Activated T-helper 17 cell treated with anti-CD3 and anti-CD28 coated beads, Interleukin-2, amount 50 U/mL, for 72 hours (primary cell): ENCODE results near the gene KRT80. TPM values are rescaled to one million over a fixed set of nuclear protein-coding genes. Genes with fewer than 3 reads are reported as not detected.
"Not testable (repeated sequence)": the region's sequence is repeated elsewhere in the genome, so short reads cannot be mapped to it uniquely, and the experiment has no call there.

Experiments used
- ATAC-seq: fragments of 150-1000 bp; cut with Tn5 transposase; replicated peaks from 2 replicates; pipeline ENCODE4 v1.10.0; 2021; ENCODE audit warnings: mild to moderate bottlenecking, moderate library complexity
- H3K27ac Mint-ChIP-seq: one replicate; pipeline ENCODE4 v1.8.0; 2022; ENCODE audit warnings: mixed read lengths
- H3K27me3 Mint-ChIP-seq: one replicate; pipeline ENCODE4 v1.8.0; 2022; ENCODE audit warnings: mixed read lengths
- H3K36me3 Mint-ChIP-seq: one replicate; pipeline ENCODE4 v1.8.0; 2022; ENCODE audit warnings: low read depth, mild to moderate bottlenecking, mixed read lengths
- H3K4me1 Mint-ChIP-seq: one replicate; pipeline ENCODE4 v1.8.0; 2022; ENCODE audit warnings: mixed read lengths
- H3K4me3 Mint-ChIP-seq: one replicate; pipeline ENCODE4 v1.8.0; 2022; ENCODE audit warnings: mild to moderate bottlenecking, mixed read lengths
- H3K9me3 Mint-ChIP-seq: one replicate; pipeline ENCODE4 v1.8.0; 2022; ENCODE audit warnings: mixed read lengths
- total RNA-seq, 2 donors: library from RNA; stranded (reverse); gene quantifications; one replicate each; pipeline ENCODE4 v1.2.3, GENCODE V29; 2022

Gene KRT80
- not detected for total RNA-seq

DNA sequence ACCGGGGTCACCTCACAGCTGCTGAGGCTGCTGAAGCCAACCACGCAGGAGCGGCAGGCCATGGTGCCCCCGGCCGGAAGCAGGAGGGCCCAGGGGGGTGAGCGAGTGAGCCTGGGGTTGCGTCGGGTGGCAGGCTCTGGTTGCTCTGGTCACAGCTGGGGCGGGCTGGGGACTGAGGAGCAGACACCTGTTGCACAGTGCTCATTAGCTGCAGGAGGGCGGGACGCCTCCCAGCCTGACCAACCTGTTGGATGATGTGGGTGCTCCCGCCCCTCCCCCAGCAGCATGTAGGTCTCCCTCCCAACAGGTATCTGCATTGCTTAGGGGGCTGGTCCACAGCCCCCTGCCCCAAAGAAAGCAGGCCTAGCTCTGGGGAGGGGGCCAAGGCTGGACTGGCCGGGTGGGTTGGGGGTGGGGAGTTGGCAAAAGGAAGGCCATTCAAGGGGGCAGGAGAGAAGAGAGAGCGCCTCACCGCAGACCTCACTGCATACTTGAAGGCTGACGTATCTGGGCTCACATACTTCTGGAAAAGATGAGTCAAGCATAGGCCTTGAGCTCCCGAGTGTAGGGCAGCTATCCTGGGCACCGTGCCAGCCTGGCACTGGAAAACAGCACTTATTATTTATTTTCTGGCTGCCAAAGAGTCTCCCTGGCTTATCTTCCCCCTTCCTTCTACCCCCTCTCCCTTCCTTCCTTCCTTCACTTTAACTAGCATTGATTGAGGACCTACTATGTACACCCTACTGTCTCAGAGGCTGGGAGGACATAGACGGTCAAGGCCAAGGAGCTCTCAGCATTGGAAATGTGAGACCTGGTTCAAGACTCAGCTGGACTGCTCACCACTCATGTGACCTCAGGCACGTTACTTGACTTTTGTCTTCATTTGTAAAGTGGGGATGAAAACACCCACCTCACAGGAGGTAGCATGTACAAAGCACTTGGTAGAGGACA is at the start of gene KRT80:
Gene KRT80, minus strand, starts transcription at position 174 of the 951 bp plus-strand sequence. Its CDS starts 112 bp downstream, at position 62.
- Mint-ChIP-seq H3K27me3 (peaks cover 4% of the 10 kb centered on the region), H3K36me3 (no peaks in the 10 kb centered on the region), H3K4me3 (no peak within 1 kb of the TSS), H3K9me3 (no peaks in the 10 kb centered on the region), H3K4me1 (peaks cover 17% of the 10 kb centered on the region), H3K27ac (peak within 1 kb of the TSS; percentile 42)
- peak; percentile 84 for ATAC-seq

DNA sequence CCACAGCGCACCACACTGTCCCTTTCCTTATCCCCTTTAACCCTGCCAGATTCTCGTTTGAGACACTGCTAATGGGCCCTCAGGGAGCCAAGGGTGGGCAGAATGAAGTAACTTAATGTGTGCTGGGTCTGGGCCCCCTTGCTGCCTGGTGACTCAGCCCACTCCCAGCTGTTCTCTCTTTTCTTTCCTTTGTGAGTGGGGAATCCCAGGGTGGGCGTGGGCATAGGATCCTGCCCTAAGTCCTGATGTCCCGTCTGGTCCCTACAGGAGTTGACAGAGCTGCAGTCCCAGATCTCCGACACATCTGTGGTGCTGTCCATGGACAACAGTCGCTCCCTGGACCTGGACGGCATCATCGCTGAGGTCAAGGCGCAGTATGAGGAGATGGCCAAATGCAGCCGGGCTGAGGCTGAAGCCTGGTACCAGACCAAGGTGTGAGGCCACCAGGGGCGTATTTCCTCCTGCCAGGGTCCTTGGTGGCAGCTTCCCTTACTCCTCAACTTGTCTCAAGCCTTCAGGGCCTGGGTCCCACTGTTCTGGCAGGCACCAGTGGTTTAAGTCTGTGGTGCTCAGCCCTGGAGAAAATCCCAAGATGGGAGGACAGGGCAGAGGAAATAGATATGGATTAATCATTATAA is 49.5 kb upstream of the KRT80 start:
- no peaks in the 10 kb centered on the region for H3K27me3 Mint-ChIP-seq
- H3K4me3 Mint-ChIP-seq, result no peak overlapping the region
- peaks cover 15% of the 10 kb centered on the region for H3K4me1 Mint-ChIP-seq
- no peak for ATAC-seq
- H3K36me3 Mint-ChIP-seq, result no peaks in the 10 kb centered on the region
- H3K9me3 Mint-ChIP-seq, result no peaks in the 10 kb centered on the region
- no peak overlapping the region for H3K27ac Mint-ChIP-seq

- H3K36me3 Mint-ChIP-seq, H3K27ac Mint-ChIP-seq, H3K4me3 Mint-ChIP-seq, ATAC-seq, H3K9me3 Mint-ChIP-seq, H3K27me3 Mint-ChIP-seq: not testable (repeated sequence)
- H3K4me1 Mint-ChIP-seq, result peaks cover 15% of the 10 kb centered on the region
Observed at GRCh38 chr12:52240247-52240646, 48.4 kb upstream of the KRT80 start.

DNA sequence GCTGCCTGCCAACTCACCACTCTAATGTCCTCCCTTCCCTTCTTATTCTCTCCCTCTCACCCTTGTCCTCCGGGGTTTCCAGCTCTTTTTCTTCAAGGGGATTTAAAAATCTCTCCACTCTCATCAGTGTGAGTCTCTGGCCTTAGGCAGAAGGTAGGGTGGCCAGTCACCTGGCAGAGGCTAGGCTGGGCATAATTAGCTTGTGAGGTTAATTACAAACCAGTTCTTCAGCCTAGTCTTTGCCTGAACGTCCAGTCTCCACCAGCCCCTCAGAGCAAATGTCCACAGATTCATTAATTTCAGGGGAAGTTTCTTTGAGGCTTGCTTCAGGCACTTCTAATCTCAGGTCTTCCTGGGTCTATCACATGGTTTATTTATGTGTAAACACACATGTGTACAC is 48.0 kb upstream of the KRT80 start:
- no peak overlapping the region for H3K27ac Mint-ChIP-seq
- no peaks in the 10 kb centered on the region for H3K9me3 Mint-ChIP-seq
- H3K27me3 Mint-ChIP-seq, result peaks cover 5% of the 10 kb centered on the region
- H3K4me3 Mint-ChIP-seq, result no peak overlapping the region
- H3K36me3 Mint-ChIP-seq, result no peaks in the 10 kb centered on the region
- H3K4me1 Mint-ChIP-seq, result peaks cover 15% of the 10 kb centered on the region
- ATAC-seq, result no peak

GRCh38 chr12:52238916-52239646 is 47.3 kb upstream of the KRT80 start:
- Mint-ChIP-seq H3K4me1 (peaks cover 9% of the 10 kb centered on the region), H3K27ac (no peak overlapping the region), H3K4me3 (no peak overlapping the region), H3K9me3 (no peaks in the 10 kb centered on the region), H3K36me3 (no peaks in the 10 kb centered on the region), H3K27me3 (peaks cover 12% of the 10 kb centered on the region)
- ATAC-seq, result no peak

DNA sequence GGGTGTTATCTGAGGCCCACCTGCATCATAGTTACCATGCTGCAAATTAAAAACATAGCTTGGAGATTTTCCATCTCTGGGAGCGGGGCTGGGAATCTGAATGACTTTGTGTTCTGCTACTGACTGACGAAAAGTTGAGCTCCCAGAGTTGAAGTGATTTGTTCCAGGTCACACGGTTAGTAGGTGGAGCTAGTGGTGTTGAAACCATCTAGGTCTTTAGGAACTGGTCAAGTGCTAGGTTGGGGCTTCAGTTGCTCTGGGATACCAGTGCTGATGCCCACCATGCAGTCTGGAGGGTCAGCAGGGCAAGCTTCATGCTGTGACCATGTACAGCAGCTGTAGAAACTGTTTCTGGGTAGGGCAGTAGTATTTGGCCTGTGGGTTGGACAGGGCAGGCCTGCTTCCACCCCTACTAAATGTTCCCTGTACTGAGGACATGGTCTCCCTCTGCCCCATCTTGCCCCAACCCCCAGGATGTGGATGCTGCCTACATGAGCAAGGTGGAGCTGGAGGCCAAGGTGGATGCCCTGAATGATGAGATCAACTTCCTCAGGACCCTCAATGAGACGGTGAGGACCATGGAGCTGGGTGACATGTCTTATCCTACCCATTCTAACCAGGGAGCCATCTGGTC is 46.5 kb upstream of the KRT80 start:
- Mint-ChIP-seq H3K36me3 (no peaks in the 10 kb centered on the region), H3K27me3 (peaks cover 16% of the 10 kb centered on the region), H3K9me3 (no peaks in the 10 kb centered on the region), H3K27ac (no peak overlapping the region), H3K4me1 (peaks cover 1% of the 10 kb centered on the region), H3K4me3 (no peak overlapping the region)
- ATAC-seq, result no peak

DNA sequence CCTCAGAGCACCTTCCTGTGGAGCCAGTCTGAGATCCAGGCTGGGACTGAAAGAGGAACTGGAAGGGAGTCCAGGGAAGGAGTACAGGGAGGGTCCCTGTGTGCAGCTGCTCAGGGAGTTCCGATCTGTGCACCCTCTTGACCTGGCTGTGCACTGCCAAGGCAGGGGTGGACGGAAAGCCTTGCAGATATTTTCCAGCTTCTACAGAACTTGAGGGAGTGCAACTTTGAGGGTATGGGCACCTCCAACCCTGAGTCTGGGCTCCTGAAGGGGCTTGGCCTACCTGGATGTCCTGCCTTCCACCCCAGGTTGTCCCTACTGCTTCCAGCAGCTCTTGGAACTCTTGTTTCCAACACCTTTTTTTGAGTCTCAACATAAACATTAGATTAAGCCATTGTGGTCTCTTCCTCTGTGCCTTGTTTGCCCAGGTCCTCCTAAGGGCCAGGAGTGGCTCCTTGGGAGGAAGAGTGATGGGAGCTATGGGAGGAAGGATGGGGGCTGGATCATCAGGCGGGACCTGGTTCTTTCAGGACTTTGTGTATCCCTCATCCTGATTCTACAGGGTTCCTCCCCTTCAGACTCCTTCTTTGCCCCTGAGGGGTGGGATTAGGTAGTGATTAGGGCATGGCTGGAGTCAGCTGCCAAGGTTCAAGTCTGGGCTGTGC is 44.7 kb upstream of the KRT80 start:
- no peaks in the 10 kb centered on the region for H3K36me3 Mint-ChIP-seq
- no peak overlapping the region for H3K4me3 Mint-ChIP-seq
- peaks cover 29% of the 10 kb centered on the region for H3K27me3 Mint-ChIP-seq

DNA sequence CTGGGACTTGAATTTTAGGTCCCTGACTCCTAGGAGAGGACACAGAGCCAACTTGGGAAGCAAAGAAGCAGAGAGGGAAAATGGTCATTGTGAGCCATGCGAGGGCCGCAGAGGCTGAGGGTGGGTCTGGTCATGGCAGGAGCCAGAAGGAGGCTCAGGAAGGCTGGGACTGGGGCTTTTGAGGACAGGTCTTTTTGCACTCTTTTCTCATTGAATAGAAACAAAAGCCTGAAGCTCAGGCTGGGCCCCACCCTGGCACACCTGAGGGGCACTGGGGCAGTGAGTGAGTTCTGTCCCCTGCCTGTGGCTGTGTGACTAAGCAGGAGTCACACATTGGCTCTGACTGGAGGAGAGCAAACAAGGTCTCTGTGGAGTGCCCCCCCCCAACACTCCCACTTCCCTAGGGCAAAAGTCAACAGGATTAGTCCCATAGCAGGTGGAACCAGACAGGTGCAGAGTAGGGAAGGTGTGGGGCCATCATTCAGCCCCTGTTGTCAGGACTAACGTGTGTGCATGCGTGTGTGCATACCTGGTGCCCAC is 44.1 kb upstream of the KRT80 start:
- Mint-ChIP-seq H3K4me1 (no peaks in the 10 kb centered on the region), H3K4me3 (no peak overlapping the region), H3K36me3 (no peaks in the 10 kb centered on the region), H3K27me3 (peaks cover 35% of the 10 kb centered on the region), H3K9me3 (no peaks in the 10 kb centered on the region), H3K27ac (no peak overlapping the region)
- peak; percentile 21 for ATAC-seq

More for the DNA sequence above, 44.7 kb upstream of the KRT80 start:
- Mint-ChIP-seq H3K9me3 (no peaks in the 10 kb centered on the region), H3K4me1 (no peaks in the 10 kb centered on the region), H3K27ac (no peak overlapping the region)
- ATAC-seq, result no peak

GRCh38 chr12:52235001-52235764 is 43.4 kb upstream of the KRT80 start:
- ATAC-seq, result no peak
- H3K27me3 Mint-ChIP-seq, result peaks cover 41% of the 10 kb centered on the region
- no peaks in the 10 kb centered on the region for H3K36me3 Mint-ChIP-seq
- H3K4me3 Mint-ChIP-seq, result no peak overlapping the region
- H3K4me1 Mint-ChIP-seq, result no peaks in the 10 kb centered on the region
- H3K27ac Mint-ChIP-seq, result no peak overlapping the region
- H3K9me3 Mint-ChIP-seq, result no peaks in the 10 kb centered on the region

DNA sequence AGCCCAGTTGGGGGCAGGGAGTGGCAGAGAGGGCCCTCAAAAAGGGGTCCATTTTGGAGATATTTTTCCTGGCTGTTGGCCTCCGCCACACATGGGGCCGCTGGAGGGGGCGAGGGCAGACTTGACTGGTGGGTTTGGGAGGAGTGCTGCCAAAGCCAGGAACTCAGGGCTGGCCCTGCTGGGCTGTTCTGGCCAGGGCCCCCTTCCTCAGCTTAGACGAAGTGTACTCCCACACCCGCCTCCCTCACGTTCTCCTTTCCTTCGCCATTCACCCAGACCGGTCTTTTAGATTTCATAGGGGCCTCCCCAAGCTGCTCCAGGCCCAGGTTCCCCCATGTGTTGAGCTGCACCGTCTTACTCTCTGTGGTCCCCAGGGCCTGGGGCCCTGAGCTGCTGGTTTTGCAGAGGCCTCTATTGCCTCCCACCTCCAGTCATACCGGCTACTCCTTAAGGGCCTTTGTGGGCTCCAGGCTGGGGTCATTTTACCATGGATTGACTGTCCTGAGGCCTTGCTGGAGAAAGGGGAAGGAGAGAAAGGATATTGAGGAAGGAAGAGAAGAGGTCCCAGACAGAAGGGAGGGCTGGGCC is 42.5 kb upstream of the KRT80 start:
- no peak for ATAC-seq
- no peaks in the 10 kb centered on the region for H3K4me1 Mint-ChIP-seq
- H3K9me3 Mint-ChIP-seq, result no peaks in the 10 kb centered on the region
- no peaks in the 10 kb centered on the region for H3K36me3 Mint-ChIP-seq
- H3K4me3 Mint-ChIP-seq, result no peak overlapping the region
- H3K27ac Mint-ChIP-seq, result no peak overlapping the region
- peaks cover 48% of the 10 kb centered on the region for H3K27me3 Mint-ChIP-seq

GRCh38 chr12:52233462-52234207 is 41.8 kb upstream of the KRT80 start:
- H3K9me3 Mint-ChIP-seq, result no peaks in the 10 kb centered on the region
- H3K27me3 Mint-ChIP-seq, result peaks cover 49% of the 10 kb centered on the region
- H3K4me1 Mint-ChIP-seq, result no peaks in the 10 kb centered on the region
- no peak for ATAC-seq
- no peaks in the 10 kb centered on the region for H3K36me3 Mint-ChIP-seq
- H3K4me3 Mint-ChIP-seq, result no peak overlapping the region
- no peak overlapping the region for H3K27ac Mint-ChIP-seq

GRCh38 chr12:52232674-52233461 is 41.1 kb upstream of the KRT80 start, which contains the start of gene KRT7:
Gene KRT7, plus strand, starts transcription at chr12:52233243. Its CDS starts 54 bp downstream, at chr12:52233297.
- H3K27ac Mint-ChIP-seq, result no peak within 1 kb of the TSS
- H3K9me3 Mint-ChIP-seq, result no peaks in the 10 kb centered on the region
- H3K27me3 Mint-ChIP-seq, result peaks cover 56% of the 10 kb centered on the region
- no peak for ATAC-seq
- no peaks in the 10 kb centered on the region for H3K36me3 Mint-ChIP-seq
- no peak within 1 kb of the TSS for H3K4me3 Mint-ChIP-seq
- H3K4me1 Mint-ChIP-seq, result no peaks in the 10 kb centered on the region
